PFSK-1 (cell line): ENCODE results near the gene RNF2.

Source experiments
- FOXP2 ChIP-seq: optimal IDR thresholded peaks from 2 replicates; pipeline ENCODE3; 2011; ENCODE audit warnings: borderline replicate concordance, control low read depth, inconsistent platforms; ENCODE audit not compliant: insufficient read depth; ENCODE audit errors: extremely low read length, extremely low read depth
- POLR2AphosphoS5 ChIP-seq: IDR thresholded peaks from 2 replicates; pipeline ENCODE4 v1.6.1; 2012; ENCODE audit warnings: low read depth, mild to moderate bottlenecking, control low read depth, low read length, moderate library complexity
- REST ChIP-seq, 2 experiments: IDR thresholded peaks; 2 replicates each; pipeline versions ENCODE4 v1.6.1 to v1.8.0; 2011 to 2012; ENCODE audit warnings: low read depth in 2 of 2, low read length in 2 of 2, control low read depth in 1 of 2, inconsistent platforms in 1 of 2, mild to moderate bottlenecking in 1 of 2, moderate library complexity in 1 of 2; ENCODE audit not compliant: insufficient read depth in 1 of 2
- SIN3A ChIP-seq: IDR thresholded peaks from 2 replicates; pipeline ENCODE4 v1.6.1; 2012; ENCODE audit warnings: mild to moderate bottlenecking, low read length, moderate library complexity, borderline replicate concordance; ENCODE audit not compliant: insufficient read depth
- TAF1 ChIP-seq: IDR thresholded peaks from 2 replicates; pipeline ENCODE4 v1.6.1; 2012; ENCODE audit warnings: low read length, control low read depth, borderline replicate concordance; ENCODE audit not compliant: insufficient read depth

The RNF2 gene

GRCh38 chr1:185132534-185132933 is 87.2 kb downstream of the RNF2 start:
- TF ChIP-seq REST (IDR thresholded peaks at IDR 0.05; ENCODE audit: insufficient read depth in 1 of 2, low read depth in 2 of 2, low read length in 2 of 2) = no peak
- no peak for TF ChIP-seq TAF1
- no peak for TF ChIP-seq SIN3A
- TF ChIP-seq POLR2AphosphoS5 = no peak
- TF ChIP-seq FOXP2 = no peak

GRCh38 chr1:185137896-185138545 is 92.7 kb downstream of the RNF2 start:
- TF ChIP-seq POLR2AphosphoS5 (no peak), FOXP2 (no peak), TAF1 (no peak), REST (IDR thresholded peaks at IDR 0.05; ENCODE audit: insufficient read depth in 1 of 2, low read depth in 2 of 2, low read length in 2 of 2) (no peak), SIN3A (no peak)

- TF ChIP-seq FOXP2 = no peak
- TF ChIP-seq POLR2AphosphoS5 = no peak
- no peak for TF ChIP-seq SIN3A
- no peak for TF ChIP-seq TAF1
- TF ChIP-seq REST (IDR thresholded peaks at IDR 0.05; ENCODE audit: insufficient read depth in 1 of 2, low read depth in 2 of 2, low read length in 2 of 2) = no peak
Observed at GRCh38 chr1:185139246-185139645, 93.9 kb downstream of the RNF2 start.

- TF ChIP-seq POLR2AphosphoS5 = no peak
- no peak for TF ChIP-seq SIN3A
- TF ChIP-seq FOXP2 = no peak
- TF ChIP-seq TAF1 = no peak
- TF ChIP-seq REST (IDR thresholded peaks at IDR 0.05; ENCODE audit: insufficient read depth in 1 of 2, low read depth in 2 of 2, low read length in 2 of 2) = no peak
Observed at GRCh38 chr1:185144233-185144632, 98.9 kb downstream of the RNF2 start.

- no peak for TF ChIP-seq SIN3A
- no peak for TF ChIP-seq TAF1
- TF ChIP-seq FOXP2 = no peak
- no peak for TF ChIP-seq POLR2AphosphoS5
- TF ChIP-seq REST (IDR thresholded peaks at IDR 0.05; ENCODE audit: insufficient read depth in 1 of 2, low read depth in 2 of 2, low read length in 2 of 2) = no peak
Observed at GRCh38 chr1:185151215-185151614, 105.9 kb downstream of the RNF2 start.
